ENCODE measurements around the gene FSIP1.

The FSIP1 gene

GRCh38 chr15:39668457-39668856 lies 114.2 kb downstream of the FSIP1 start:
- no peak overlapping the region for H3K4me3 ChIP-seq (ENCODE audit: low read length)
- no peak for DNase-seq (ENCODE audit: low read depth)

GRCh38 chr15:39667382-39668127 lies 115.1 kb downstream of the FSIP1 start:
- TF ChIP-seq CTCF (conservative IDR thresholded peaks at IDR 0.05; ENCODE audit: low read depth, low read length): no peak
- no peak overlapping the region for H3K4me3 ChIP-seq (ENCODE audit: low read length)
- no peak for DNase-seq (ENCODE audit: low read depth)

More at GRCh38 chr15:39668457-39668856, 114.2 kb downstream of the FSIP1 start:
- no peak for TF ChIP-seq CTCF (conservative IDR thresholded peaks at IDR 0.05; ENCODE audit: low read depth, low read length)

- H3K4me3 ChIP-seq (ENCODE audit: low read length): no peak overlapping the region
- DNase-seq (ENCODE audit: low read depth): peak; percentile 49
- no peak for TF ChIP-seq CTCF (conservative IDR thresholded peaks at IDR 0.05; ENCODE audit: low read depth, low read length)
Observed at GRCh38 chr15:39666677-39667076, 116.0 kb downstream of the FSIP1 start.

GRCh38 chr15:39665629-39666250 lies 116.9 kb downstream of the FSIP1 start:
- DNase-seq (ENCODE audit: low read depth): no peak
- no peak for TF ChIP-seq CTCF (conservative IDR thresholded peaks at IDR 0.05; ENCODE audit: low read depth, low read length)
- H3K4me3 ChIP-seq (ENCODE audit: low read length): no peak overlapping the region

GRCh38 chr15:39663704-39664250 lies 118.9 kb downstream of the FSIP1 start:
- H3K4me3 ChIP-seq (ENCODE audit: low read length): no peak overlapping the region
- no peak for DNase-seq (ENCODE audit: low read depth)
- TF ChIP-seq CTCF (conservative IDR thresholded peaks at IDR 0.05; ENCODE audit: low read depth, low read length): no peak

- DNase-seq (ENCODE audit: low read depth): no peak
- no peak for TF ChIP-seq CTCF (conservative IDR thresholded peaks at IDR 0.05; ENCODE audit: low read depth, low read length)
- H3K4me3 ChIP-seq (ENCODE audit: low read length): no peak overlapping the region
Observed at GRCh38 chr15:39661776-39662175, 120.9 kb downstream of the FSIP1 start.
